DND-41 (cell line): ENCODE measurements around the gene TMEM88.

ENCODE experiments used
- ATAC-seq: fragments of 200-7000 bp; cut with Tn5 transposase; 3 replicates; pipeline ENCODE4 v1.9.1; 2021; ENCODE audit warnings: low read depth; ENCODE audit not compliant: insufficient read depth
- DNase-seq: peaks from one replicate; pipeline ENCODE4 v3.0.0-alpha.2; 2020
- H2AFZ ChIP-seq: 2 replicates; pipeline ENCODE4 v1.6.0; 2012; ENCODE audit warnings: low read depth, low read length
- H3K27ac ChIP-seq: 2 replicates; pipeline ENCODE4 v1.5.1; 2012; ENCODE audit warnings: low read length, inconsistent platforms
- H3K27me3 ChIP-seq: fragments of 200-600 bp; sonication (generic); 2 replicates; pipeline ENCODE4 v1.6.0; 2012; ENCODE audit warnings: low read length, mild to moderate bottlenecking, inconsistent platforms; ENCODE audit not compliant: insufficient read depth, poor library complexity
- H3K36me3 ChIP-seq: 2 replicates; pipeline ENCODE4 v1.5.1; 2012; ENCODE audit warnings: low read length, inconsistent platforms; ENCODE audit not compliant: insufficient read depth
- H3K4me1 ChIP-seq: 2 replicates; pipeline ENCODE4 v1.5.1; 2012; ENCODE audit warnings: mild to moderate bottlenecking, low read length; ENCODE audit not compliant: insufficient read depth
- H3K4me2 ChIP-seq: 2 replicates; pipeline ENCODE4 v1.6.0; 2012; ENCODE audit warnings: mild to moderate bottlenecking, moderate library complexity, low read length, inconsistent platforms; ENCODE audit not compliant: insufficient read depth
- H3K4me3 ChIP-seq, 2 experiments: fragments of 200-600 bp in 1 of 2; shearing (Covaris generic) in 1 of 2; 2 replicates each; pipeline ENCODE4 v1.5.1; 2012 to 2016; ENCODE audit warnings: inconsistent platforms in 2 of 2, low read length in 2 of 2, mild to moderate bottlenecking in 2 of 2, low read depth in 1 of 2, moderate library complexity in 1 of 2
- H3K79me2 ChIP-seq: 2 replicates; pipeline ENCODE4 v1.6.0; 2012; ENCODE audit warnings: low read length, inconsistent platforms; ENCODE audit not compliant: insufficient read depth
- H3K9ac ChIP-seq: 2 replicates; pipeline ENCODE4 v1.6.0; 2012; ENCODE audit warnings: low read depth, mild to moderate bottlenecking, inconsistent platforms, low read length, moderate library complexity
- H3K9me3 ChIP-seq: 2 replicates; pipeline ENCODE4 v1.5.1; 2012; ENCODE audit warnings: low read length, moderate library complexity, mild to moderate bottlenecking, inconsistent platforms; ENCODE audit not compliant: insufficient read depth, severe bottlenecking
- H4K20me1 ChIP-seq: 2 replicates; pipeline ENCODE4 v1.6.0; 2012; ENCODE audit warnings: low read length; ENCODE audit not compliant: insufficient read depth
- CTCF ChIP-seq: IDR thresholded peaks from 2 replicates; pipeline ENCODE4 v1.5.1; 2012; ENCODE audit warnings: borderline replicate concordance, low read length, moderate library complexity, mild to moderate bottlenecking; ENCODE audit not compliant: poor library complexity, severe bottlenecking; ENCODE audit errors: extremely low read depth
- EZH2 ChIP-seq: IDR thresholded peaks from 3 replicates; pipeline ENCODE4 v1.6.1; 2012; ENCODE audit warnings: borderline replicate concordance, low read depth, mild to moderate bottlenecking, moderate library complexity, low read length, inconsistent platforms; ENCODE audit not compliant: severe bottlenecking

The TMEM88 gene

GRCh38 chr17:7837408-7838088, 17.3 kb upstream of the TMEM88 start:
- H3K9ac ChIP-seq: no peak overlapping the region; the same call in 1 of the 2 replicates

GRCh38 chr17:7838090-7839075, 16.5 kb upstream of the TMEM88 start:
- no peak for ATAC-seq
- no peaks in the 10 kb centered on the region for H3K36me3 ChIP-seq
- H3K4me1 ChIP-seq: peaks cover 82% of the 10 kb centered on the region
- peak overlapping the region; percentile 90; the same call in 1 of the 2 replicates for H3K4me2 ChIP-seq
- H3K9me3 ChIP-seq: no peaks in the 10 kb centered on the region
- H3K79me2 ChIP-seq: no peaks in the 10 kb centered on the region
- peak; percentile 62 for DNase-seq
- no peak overlapping the region for H2AFZ ChIP-seq
- no peak overlapping the region for H3K27ac ChIP-seq
- H4K20me1 ChIP-seq: peaks cover 25% of the 10 kb centered on the region
- no peak overlapping the region for H3K9ac ChIP-seq
- H3K4me3 ChIP-seq: peak overlapping the region in 1 of 2 experiments; percentile 8; a peak in 1 of 4 replicates
- TF ChIP-seq CTCF: no peak
- peaks cover 49% of the 10 kb centered on the region for H3K27me3 ChIP-seq

More at GRCh38 chr17:7837408-7838088, 17.3 kb upstream of the TMEM88 start:
- no peak overlapping the region for H2AFZ ChIP-seq
- H3K4me1 ChIP-seq: peaks cover 80% of the 10 kb centered on the region
- H3K79me2 ChIP-seq: no peaks in the 10 kb centered on the region
- peaks cover 48% of the 10 kb centered on the region for H3K27me3 ChIP-seq
- no peaks in the 10 kb centered on the region for H3K9me3 ChIP-seq
- TF ChIP-seq CTCF (no peak), EZH2 (no peak)
- H3K4me2 ChIP-seq: peak overlapping the region; percentile 90
- H3K27ac ChIP-seq: no peak overlapping the region
- H3K36me3 ChIP-seq: no peaks in the 10 kb centered on the region
- H3K4me3 ChIP-seq: peak overlapping the region in 1 of 2 experiments; percentile 64; a peak in 1 of 4 replicates
- DNase-seq (no peak), ATAC-seq (no peak)
- peaks cover 22% of the 10 kb centered on the region for H4K20me1 ChIP-seq

- TF ChIP-seq EZH2 (no peak), CTCF (no peak)
- Histone ChIP-seq H3K79me2 (no peaks in the 10 kb centered on the region), H3K27me3 (peaks cover 49% of the 10 kb centered on the region), H3K9ac (no peak overlapping the region), H2AFZ (no peak overlapping the region), H3K9me3 (no peaks in the 10 kb centered on the region), H3K4me2 (no peak overlapping the region), H3K36me3 (no peaks in the 10 kb centered on the region), H3K4me1 (peaks cover 82% of the 10 kb centered on the region), H4K20me1 (peaks cover 29% of the 10 kb centered on the region), H3K27ac (no peak overlapping the region), H3K4me3 (no peak overlapping the region)
- ATAC-seq: no peak
- no peak for DNase-seq
Observed at GRCh38 chr17:7839190-7839875, 15.5 kb upstream of the TMEM88 start.
